ENCODE data around the gene PWP1.

PWP1 gene

GRCh38 chr12:107685360-107686248 is at the start of gene PWP1:
PWP1 (plus strand) TSS chr12:107685799; CDS start chr12:107685900, 101 bp downstream.
- peak; percentile 84 to 92 for DNase-seq

DNA sequence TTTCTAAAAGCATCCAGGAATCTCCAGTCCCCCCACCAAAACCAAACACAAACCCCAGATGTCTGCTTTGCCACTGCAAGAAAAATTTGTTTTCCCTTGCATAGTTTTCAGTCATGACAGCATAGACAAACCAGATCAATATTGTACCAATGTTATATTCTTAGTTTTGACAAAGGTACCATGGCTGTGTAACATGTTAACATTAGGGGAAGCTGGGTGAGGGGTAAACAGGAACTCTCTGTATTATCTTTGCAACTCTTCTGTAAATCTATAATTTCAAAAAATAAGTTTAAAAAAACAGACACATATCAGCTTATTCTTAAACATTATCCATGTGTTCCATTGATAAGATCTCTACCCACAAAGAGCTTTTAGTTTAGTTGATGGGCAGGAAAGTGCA is 44.4 kb upstream of the PWP1 start:
- no peak for DNase-seq

DNA sequence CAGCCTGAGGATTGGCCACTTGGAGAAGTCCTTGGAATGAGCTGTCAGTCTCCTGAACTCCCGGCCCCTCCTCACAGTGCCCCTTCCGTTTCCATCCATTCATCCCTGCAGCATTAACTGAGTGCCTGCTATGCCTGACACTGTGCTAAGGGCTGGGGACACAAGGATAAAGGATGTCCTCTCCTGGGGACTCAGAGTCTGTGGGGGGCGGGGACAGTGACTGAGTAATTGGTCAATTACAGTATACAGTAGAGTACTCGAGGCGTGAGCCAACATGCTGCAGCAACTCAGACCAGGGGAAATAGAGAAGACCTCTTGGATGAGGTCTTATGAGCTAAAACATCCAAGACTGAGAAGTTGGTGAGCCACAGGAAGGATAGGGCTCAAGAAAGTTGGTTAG is 43.4 kb upstream of the PWP1 start:
- DNase-seq = no peak

DNA sequence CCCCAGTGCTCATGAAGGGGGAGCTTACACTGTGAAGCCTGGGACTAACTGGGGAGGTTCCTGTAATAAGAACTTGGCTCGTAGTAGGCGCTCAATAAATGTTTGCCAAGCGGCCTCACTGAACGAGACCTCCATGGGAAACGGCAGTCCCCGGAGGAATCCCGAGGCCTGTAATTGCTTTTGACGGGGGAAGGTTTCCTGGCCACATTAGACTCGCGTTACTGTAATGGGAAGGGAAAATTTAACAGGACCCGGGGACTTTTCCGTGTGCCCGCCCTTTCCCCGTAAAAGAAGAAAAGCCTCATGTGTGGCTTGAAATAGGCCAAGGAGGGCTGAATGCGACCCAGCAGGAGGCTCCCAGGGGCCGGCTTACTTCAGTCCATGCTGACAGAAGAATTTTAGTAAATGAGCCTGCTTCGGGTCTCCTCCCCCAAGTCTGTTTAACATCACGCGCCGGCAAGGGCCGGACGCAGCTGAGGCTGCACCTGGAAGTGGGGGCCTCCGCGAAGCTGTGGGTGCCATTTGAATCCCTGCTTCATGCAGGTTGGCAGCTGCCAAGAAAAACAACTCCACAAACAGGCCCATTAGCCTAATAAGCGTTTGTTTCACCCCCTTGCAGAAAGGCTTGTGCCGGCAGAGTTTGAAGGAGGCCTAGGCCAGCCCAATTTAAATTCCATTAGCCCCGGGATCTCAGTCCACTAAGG is 39.8 kb upstream of the PWP1 start:
- no peak for DNase-seq

DNA sequence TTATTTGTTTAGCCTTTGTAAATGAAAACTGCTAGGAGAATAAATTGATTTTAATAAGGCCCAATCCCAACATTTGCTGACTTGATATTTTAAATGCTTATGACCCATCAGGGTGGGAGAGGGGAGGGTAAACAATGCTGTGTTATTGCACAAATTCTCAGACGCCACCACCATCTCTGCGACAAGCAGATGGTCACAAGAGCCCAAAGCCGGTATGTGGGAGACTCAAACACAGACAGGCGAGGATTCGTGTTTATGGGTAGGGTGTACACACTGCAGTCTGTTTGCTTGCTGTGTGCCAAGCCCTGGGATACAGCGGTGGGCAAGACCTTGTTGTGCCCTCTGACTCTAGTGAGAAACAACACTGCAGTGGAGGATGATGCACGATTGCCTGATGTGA is 39.2 kb upstream of the PWP1 start:
- no peak for DNase-seq

- no peak for DNase-seq
Observed at GRCh38 chr12:107649661-107650061, 35.9 kb upstream of the PWP1 start.

DNA sequence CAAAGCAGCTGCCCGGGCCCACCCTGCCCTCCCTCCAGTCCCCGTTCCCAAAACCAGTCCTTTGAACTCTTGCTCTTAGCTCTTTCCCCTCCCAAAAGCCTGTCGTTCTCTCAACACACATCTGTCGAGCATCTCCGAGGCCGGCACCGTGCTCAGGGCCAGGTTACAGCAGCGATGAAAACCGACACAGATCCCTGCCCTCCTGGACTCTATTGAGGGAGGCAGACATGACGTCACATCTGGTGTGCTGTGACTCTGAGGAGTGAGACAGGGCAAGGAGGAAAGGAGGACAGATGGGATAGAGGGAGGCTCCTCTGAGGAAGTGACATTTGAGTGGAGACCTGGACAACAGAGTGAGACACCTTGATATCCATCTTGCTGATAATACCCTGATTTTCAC is 34.6 kb upstream of the PWP1 start:
- no peak for DNase-seq

DNA sequence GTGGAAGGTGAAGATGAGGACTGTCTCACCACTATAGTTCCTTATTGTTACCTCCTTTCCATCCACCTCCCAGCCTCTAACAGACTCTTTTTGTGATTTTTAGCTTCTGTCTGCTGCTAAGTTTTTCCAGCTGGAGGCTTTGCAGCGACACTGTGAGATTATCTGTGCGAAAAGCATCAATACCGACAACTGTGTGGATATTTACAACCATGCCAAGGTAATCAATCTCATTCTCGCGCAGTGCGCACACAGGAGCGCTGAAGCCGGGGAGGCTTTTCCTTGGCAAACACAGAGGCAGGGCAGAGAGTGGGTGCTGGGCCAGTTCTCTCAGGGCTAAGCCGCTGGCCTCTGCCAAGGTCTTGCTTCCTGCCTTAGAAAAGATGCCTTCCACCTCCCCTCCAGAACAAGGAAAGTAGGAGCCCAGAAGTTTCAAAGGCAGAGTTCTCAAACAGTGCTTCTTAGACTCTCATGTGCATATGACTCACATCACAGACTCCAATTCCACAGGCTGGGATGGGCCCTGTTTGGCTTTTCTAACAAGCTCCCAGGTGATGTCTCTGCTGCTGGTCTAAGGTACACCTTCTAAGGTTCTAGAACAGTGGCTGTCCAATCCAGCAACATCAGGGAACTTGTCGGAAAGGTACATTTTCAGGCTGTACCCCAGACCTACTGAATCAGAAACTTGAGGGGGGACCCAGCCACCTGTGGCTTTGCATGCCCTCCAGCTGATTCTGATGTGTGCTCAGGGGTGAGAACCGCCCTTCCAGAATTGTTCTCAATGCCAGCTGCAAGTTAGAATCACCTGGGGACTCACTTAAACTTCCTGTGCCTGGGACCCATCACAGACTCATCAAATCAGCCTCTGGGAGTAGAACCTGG is 33.8 kb upstream of the PWP1 start:
- no peak for DNase-seq

GRCh38 chr12:107653519-107653918 is 32.1 kb upstream of the PWP1 start:
- no peak for DNase-seq

- no peak for DNase-seq
Observed at GRCh38 chr12:107654873-107655272, 30.7 kb upstream of the PWP1 start.

GRCh38 chr12:107655281-107656065 is 30.1 kb upstream of the PWP1 start:
- DNase-seq = no peak

DNA sequence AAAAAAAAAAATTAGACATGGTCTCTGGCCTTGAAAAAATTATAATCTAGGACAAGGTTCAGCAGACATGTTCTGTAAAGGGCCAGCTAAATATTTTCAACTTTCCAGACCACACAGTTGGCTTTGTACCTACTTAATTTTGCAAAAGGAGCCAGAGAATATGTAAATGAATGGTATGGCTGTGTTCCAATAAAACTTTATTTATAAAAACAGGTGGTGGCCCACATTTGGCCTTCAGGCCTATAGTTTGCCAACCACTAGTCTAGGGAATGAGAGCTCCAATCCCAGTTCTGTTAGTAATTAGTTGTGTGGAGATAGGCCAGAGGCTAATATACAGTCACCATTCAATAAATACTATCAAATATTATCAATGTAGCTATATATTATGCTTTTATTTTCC is 29.3 kb upstream of the PWP1 start:
- no peak for DNase-seq

DNA sequence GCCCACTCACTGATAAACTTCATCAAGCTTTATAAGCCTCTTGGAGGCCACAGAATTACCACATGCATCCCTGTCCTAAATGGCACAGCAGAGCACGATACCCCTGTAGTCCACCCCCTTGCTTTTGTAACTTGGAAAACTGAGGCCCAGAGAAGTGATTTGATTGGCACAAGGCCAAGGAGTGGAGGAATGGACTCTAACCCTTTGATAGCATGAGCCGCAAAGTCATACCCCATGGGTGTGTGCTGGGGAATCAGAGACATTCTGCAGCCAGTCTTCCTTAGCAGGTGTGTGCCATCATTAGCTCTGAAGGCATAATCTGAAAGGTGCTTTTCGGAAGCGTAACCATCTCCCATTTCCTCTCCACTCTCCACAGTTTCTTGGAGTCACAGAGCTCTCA is 28.5 kb upstream of the PWP1 start:
- DNase-seq = no peak

- DNase-seq = no peak
Observed at GRCh38 chr12:107657621-107658020, 28.0 kb upstream of the PWP1 start.

- DNase-seq = no peak
Observed at GRCh38 chr12:107660235-107660634, 25.4 kb upstream of the PWP1 start.

- DNase-seq = no peak
Observed at GRCh38 chr12:107660861-107661415, 24.7 kb upstream of the PWP1 start.

- no peak for DNase-seq
Observed at GRCh38 chr12:107661830-107662229, 23.8 kb upstream of the PWP1 start.

DNA sequence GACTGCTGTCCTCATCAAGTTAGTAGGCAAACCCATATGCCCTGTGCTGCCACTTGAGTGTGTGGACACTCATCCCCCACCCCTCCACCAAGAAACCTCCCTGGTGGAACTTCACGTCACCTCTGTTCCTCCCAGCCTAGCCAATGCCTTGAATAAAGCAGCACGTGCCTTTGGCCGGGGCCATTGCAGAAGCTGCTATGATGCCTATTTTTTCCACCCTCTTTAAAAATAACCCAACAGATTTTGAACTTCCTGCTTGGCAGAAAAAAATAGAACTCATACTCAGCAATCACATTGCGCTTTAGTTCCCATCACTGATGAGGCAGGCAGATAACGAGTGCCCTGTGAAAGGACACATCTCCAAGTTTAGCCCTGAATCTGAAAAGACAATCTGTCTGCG is 23.1 kb upstream of the PWP1 start:
- no peak for DNase-seq

DNA sequence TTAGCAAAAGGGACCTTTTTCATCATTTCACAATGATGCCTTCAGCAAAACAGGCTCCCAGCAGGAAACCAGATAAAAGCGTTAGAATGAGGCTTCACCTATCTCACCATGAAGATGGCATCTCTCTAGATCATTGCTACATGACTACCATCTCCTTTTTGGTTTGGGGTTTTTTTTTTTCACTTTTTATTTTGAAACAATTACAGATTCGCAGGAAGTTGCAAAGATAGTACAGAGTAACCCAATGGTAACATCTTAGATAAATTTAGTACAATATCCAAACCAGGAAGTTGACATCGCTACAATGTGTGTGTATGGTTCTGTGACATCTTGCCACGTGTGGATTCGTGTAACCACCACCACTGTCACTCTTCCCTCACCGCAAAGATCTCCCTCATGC is 22.3 kb upstream of the PWP1 start:
- DNase-seq = no peak

DNA sequence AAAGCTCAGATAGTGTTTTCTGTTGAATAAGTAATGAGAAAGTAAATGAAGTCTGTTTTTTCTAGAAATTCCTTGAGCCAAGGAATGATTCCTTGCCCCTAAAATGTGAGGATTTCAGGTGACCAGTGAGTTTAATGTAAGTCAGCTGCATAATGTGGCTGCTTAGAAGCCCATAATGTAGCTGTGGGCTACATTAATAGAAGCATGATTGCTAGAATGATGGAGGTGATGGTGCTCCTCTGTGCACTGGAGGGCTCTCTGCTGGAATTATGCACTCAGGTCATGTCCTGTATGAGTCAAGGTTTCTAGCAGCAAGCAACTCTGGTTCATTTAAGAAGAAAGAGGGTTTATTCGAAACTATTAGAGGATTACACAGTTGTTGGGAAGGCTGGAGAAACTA is 19.6 kb upstream of the PWP1 start:
- DNase-seq = no peak

DNA sequence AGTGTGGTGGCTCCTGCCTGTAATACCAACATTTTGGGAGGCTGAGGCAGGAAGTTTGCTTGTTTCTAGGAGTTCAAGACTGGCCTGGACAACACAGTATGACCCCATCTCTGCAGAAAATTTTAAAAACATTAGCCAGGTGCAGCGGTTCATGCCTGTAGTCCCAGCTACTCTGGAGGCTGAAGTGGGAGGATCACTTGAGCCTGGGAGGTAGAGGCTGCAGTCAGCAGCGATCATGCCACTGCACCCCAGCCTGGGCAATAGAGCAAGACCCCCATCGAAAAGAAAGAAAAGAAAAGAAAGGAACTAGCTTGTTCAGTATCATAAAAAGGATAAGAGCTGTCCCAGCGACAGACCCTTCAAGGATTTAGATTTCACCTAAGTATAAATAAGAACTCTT is 18.1 kb upstream of the PWP1 start:
- DNase-seq = no peak
